Epithelial cell of esophagus (primary cell): ENCODE results near the gene PPARG.
A peak's percentile ranks its signal among the peaks of the same experiment; 100 is the strongest.

Experiments used
- DNase-seq: peaks from one replicate; pipeline ENCODE4 v3.0.0; 2010; ENCODE audit warnings: low read depth
- H3K4me3 ChIP-seq: 2 replicates; pipeline ENCODE4 v1.5.1; 2011; ENCODE audit warnings: mild to moderate bottlenecking, low read length, control low read depth
- TF ChIP-seq, protein P1 (sequence below): IDR thresholded peaks from 2 replicates; pipeline ENCODE4 v1.5.1; 2011; ENCODE audit warnings: low read depth, mild to moderate bottlenecking, low read length, control low read depth, inconsistent platforms; ENCODE audit not compliant: insufficient read depth; ENCODE audit errors: missing control alignments

Gene PPARG

GRCh38 chr3:12363397-12364195 lies 74.7 kb downstream of the PPARG start:
- no peak for DNase-seq
- TF ChIP-seq, protein P1, sequence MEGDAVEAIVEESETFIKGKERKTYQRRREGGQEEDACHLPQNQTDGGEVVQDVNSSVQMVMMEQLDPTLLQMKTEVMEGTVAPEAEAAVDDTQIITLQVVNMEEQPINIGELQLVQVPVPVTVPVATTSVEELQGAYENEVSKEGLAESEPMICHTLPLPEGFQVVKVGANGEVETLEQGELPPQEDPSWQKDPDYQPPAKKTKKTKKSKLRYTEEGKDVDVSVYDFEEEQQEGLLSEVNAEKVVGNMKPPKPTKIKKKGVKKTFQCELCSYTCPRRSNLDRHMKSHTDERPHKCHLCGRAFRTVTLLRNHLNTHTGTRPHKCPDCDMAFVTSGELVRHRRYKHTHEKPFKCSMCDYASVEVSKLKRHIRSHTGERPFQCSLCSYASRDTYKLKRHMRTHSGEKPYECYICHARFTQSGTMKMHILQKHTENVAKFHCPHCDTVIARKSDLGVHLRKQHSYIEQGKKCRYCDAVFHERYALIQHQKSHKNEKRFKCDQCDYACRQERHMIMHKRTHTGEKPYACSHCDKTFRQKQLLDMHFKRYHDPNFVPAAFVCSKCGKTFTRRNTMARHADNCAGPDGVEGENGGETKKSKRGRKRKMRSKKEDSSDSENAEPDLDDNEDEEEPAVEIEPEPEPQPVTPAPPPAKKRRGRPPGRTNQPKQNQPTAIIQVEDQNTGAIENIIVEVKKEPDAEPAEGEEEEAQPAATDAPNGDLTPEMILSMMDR, result no peak
- H3K4me3 ChIP-seq, result no peak overlapping the region

- no peak overlapping the region for H3K4me3 ChIP-seq
- TF ChIP-seq, protein P1, result no peak
- DNase-seq, result no peak
Observed at GRCh38 chr3:12367346-12367745, 78.5 kb downstream of the PPARG start.

GRCh38 chr3:12369029-12369428 lies 80.2 kb downstream of the PPARG start:
- TF ChIP-seq, protein P1, result no peak
- no peak overlapping the region for H3K4me3 ChIP-seq
- DNase-seq, result no peak

GRCh38 chr3:12369598-12369997 lies 80.7 kb downstream of the PPARG start:
- DNase-seq, result no peak
- TF ChIP-seq, protein P1, result no peak
- H3K4me3 ChIP-seq, result no peak overlapping the region

GRCh38 chr3:12370758-12371157 lies 81.9 kb downstream of the PPARG start:
- no peak for DNase-seq
- H3K4me3 ChIP-seq, result no peak overlapping the region
- TF ChIP-seq, protein P1, result no peak

DNA sequence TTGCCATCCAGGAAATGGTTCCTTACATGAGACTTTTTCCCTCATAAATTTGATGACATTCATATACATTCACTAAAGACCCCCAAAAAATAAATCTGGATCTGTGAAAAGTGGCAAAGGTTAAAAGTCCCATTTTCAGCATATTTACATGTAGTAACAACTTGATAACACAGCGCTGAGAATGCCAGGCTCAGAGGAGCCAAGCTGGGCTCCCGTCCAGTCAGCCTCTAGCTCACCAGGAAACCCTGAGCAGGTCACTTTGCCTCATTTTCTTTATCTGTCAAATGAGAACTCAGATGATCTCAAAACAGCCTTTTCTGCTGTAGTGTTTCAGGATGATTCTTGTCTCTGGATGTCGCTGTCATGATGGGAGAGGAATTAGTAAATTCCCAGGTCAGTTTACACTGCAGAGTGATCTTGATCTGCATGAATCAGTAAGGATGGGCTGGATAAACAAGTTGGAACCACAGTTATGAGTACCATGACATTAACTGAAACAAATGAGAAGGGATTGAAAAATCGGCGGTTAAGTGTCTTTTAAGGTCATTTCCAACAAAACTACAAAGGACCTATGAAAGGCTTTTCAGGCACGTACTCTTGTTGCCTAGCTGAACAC lies 82.8 kb downstream of the PPARG start:
- peak; percentile 15 for DNase-seq

More for the DNA sequence above, 82.8 kb downstream of the PPARG start:
- TF ChIP-seq, protein P1, result no peak
- H3K4me3 ChIP-seq, result no peak overlapping the region
